SK-N-SH treated with all-trans-retinoic acid at 6 μM for 48 hours (cell line): ENCODE results near the gene PKIG.

ENCODE experiments used
- OSR1 ChIP-seq: fragments of 250-450 bp; sonication (Bioruptor Pico); IDR thresholded peaks from 2 replicates; pipeline ENCODE4 v1.8.0; 2022; ENCODE audit warnings: moderate library complexity, mild to moderate bottlenecking, inconsistent platforms
- RARB ChIP-seq: fragments of 250-450 bp; sonication (Bioruptor Pico); IDR thresholded peaks from 2 replicates; pipeline ENCODE4 v1.8.0; 2021; ENCODE audit warnings: mild to moderate bottlenecking, moderate library complexity
- TOX ChIP-seq: fragments of 250-450 bp; sonication (Bioruptor Pico); IDR thresholded peaks from 2 replicates; pipeline ENCODE4 v1.8.0; 2021; ENCODE audit warnings: mild to moderate bottlenecking, moderate library complexity, borderline replicate concordance
- ZC3H10 ChIP-seq: fragments of 250-450 bp; sonication (Bioruptor Pico); IDR thresholded peaks from 2 replicates; pipeline ENCODE4 v1.5.1; 2021; ENCODE audit warnings: mild to moderate bottlenecking, moderate library complexity
- ZFP3 ChIP-seq: fragments of 250-450 bp; sonication (Bioruptor Pico); IDR thresholded peaks from 2 replicates; pipeline ENCODE4 v1.5.0; 2020; ENCODE audit warnings: mild to moderate bottlenecking, moderate library complexity
- ZFP30 ChIP-seq: fragments of 450-650 bp; formaldehyde crosslinking; IDR thresholded peaks from 2 replicates; pipeline ENCODE4 v1.5.0; 2022; ENCODE audit warnings: mild to moderate bottlenecking, moderate library complexity
- ZNF8 ChIP-seq: fragments of 450-650 bp; formaldehyde crosslinking; IDR thresholded peaks from 2 replicates; pipeline ENCODE4 v1.5.0; 2020; ENCODE audit warnings: mild to moderate bottlenecking, moderate library complexity

- TF ChIP-seq ZC3H10 (CRISPR knock-in tag) (no peak), TOX (no peak), ZFP30 (CRISPR knock-in tag) (no peak), ZNF8 (CRISPR knock-in tag) (no peak), ZFP3 (no peak), RARB (CRISPR knock-in tag) (no peak), OSR1 (CRISPR knock-in tag) (no peak)
Observed at GRCh38 chr20:44618318-44618731, 35.9 kb downstream of the PKIG start.
